Measurements from ENCODE around the gene PRKACA.

The PRKACA gene

GRCh38 chr19:14116918-14117578, 514 bp downstream of the PRKACA start:
- no peak for DNase-seq (ENCODE audit: low spot score)

DNA sequence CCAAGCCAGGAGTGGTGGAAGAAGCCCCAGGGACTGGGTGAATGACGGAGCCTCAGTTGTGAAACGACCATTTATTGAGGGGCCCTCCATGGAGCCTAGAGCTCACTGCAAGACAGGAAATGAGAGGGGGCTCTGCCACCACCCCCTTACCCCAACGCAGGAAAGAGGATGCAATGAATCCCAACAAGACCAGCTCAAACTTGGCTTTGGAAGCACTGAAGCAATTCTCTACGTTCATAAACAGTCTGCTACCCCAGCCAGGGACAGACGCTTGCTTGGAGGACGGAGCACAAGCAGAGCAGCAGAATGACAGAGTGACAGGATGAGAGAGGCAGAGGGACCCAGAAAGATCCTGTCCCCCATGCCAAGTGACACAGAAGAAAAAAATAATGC, 1.0 kb downstream of the PRKACA start:
- no peak for DNase-seq (ENCODE audit: low spot score)

DNA sequence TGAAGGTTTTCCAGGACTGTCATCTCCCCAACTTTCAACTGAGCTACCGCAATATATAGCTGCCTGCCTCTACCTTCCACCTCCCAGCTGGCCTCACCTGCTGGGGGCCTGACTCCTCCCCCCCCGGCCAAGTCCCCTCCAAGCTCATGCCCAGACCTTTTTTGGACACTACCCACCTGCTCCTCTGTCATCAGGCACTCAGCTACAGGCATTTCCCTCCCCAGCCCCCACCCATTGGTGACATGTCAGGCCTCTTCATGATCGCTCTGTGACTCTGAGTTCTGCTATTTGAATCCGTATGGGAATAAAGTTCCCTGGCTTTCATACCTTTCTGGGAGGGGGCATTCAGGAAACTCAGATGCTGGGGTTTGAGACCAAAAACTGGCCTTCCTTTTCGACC, 1.8 kb downstream of the PRKACA start:
- DNase-seq (ENCODE audit: low spot score) = no peak

- peak; percentile 41 for DNase-seq (ENCODE audit: low spot score)
Measured at GRCh38 chr19:14114854-14115253, 2.7 kb downstream of the PRKACA start.

GRCh38 chr19:14114439-14114838, 3.1 kb downstream of the PRKACA start:
- DNase-seq (ENCODE audit: low spot score) = no peak

DNA sequence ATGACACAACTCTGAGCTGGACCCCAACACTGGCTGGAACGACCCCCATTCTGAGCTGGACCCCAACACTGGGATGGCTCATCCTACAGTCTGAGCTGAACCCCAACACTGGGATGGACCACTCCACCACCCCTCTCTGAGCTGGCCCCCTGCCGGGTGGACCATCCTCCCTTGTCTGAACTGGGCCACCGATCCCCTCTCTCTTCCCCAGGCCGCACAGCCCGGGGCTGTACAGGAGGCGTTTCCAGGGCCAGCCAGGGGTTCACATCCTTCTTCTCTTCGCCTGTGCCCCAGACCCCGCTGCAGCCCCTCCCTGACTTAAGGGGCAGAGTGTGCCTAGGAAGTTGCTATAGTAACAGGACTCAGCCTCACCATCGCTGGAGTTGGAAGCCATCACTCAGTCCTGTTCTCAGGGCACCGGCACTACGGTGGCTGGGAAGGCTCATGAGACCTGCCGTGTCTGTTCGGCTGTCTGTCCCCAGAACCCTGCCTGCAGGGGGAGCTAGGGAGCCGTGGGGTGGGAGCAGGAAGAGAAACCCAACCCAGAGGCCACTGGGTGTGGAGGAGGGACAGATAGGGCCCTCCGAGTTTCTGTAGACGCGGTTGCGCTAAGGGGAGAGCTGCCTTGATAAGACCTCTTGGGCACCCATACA, 3.7 kb downstream of the PRKACA start:
- peak; percentile 66 for DNase-seq (ENCODE audit: low spot score)

DNA sequence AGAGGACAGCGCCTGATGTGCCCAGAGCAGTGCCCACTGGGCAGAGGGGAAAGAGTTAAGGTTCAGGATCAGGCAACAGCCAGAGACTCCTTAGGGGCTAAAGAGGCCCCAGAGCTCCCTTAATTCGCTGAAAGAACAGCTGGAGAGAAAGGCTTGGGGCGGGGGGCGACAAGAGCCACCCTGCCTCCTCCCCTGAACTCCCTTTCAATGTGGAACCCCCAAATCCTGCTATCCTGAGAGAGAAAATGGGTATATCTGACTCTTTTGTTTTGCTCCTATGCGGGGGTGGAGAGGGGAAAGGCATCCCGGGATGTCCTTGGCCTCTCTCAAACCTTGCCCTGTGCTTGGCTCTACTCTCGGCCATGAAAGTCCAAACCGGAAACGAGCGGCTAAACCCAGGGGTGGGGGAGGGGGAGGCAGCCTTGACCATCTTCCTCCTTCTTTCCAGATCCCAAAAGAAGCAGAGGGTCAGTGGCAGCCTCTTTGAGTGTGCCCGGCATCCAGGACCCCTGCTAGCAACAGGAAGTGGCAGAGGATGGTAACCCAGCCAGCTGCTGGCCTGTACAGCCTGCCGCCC, 4.7 kb downstream of the PRKACA start:
- no peak for DNase-seq (ENCODE audit: low spot score)

DNA sequence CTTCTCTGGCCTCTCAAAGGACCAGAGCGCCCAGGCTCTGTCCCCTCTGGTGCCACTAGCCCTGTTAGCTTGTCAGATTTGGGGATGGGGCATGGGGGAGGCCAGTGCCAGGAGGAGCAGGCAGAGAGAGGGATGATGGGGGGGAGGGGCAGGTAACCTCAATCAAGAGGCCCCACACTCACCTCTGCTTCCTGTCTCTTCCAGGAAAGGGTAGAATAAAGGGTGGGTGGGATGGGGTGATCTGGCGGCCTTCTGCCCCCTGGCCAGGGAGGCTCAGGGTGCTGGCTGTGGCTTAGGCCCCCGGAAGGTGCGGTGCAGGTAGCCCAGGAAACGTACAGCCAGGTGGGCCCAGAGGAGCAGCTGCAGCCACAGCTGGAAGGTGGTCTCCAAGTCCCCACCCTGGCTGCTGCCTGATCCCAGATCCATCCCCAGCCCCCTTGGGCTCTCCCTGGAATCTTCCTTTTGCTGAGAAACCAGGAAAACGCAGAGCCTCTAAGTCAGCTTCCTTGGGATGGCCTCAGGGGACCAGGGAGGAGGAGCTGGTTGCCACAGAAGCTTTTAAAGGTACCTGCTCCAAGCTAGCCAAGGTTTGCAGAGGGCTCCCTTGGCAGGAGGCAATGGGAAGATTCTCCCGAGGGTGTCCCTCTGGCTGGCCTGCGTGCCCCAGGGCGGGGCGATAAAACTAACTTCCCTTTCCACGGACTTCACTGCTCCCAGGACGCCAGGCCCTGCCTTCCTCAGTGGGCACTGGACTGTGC, 5.3 kb downstream of the PRKACA start:
- no peak for DNase-seq (ENCODE audit: low spot score)

DNA sequence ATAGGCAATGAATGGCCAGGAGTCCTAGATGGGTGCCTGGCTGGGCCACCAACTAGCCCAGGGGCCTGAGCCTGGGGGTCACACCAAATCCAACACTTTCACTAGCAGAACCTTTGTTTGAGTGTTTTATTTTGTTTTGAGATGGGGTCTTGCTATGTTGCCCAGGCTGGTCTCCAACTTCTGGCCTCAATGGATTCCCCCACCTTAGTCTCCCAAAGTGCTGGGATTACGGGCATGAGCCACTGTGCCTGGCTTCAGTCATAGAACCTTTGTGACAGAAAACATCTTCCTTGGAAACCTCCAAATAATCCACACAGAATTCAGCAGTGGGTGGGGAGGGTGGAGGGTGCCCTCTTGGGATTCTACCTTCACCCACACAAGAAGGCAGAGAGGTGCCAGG, 6.1 kb downstream of the PRKACA start:
- DNase-seq (ENCODE audit: low spot score) = no peak

GRCh38 chr19:14110650-14111049, 6.9 kb downstream of the PRKACA start:
- DNase-seq (ENCODE audit: low spot score) = no peak

GRCh38 chr19:14107581-14108461, 9.7 kb downstream of the PRKACA start:
- DNase-seq (ENCODE audit: low spot score) = no peak

GRCh38 chr19:14106840-14107239, 10.7 kb downstream of the PRKACA start:
- no peak for DNase-seq (ENCODE audit: low spot score)

GRCh38 chr19:14105680-14106079, 11.9 kb downstream of the PRKACA start:
- DNase-seq (ENCODE audit: low spot score) = no peak

- no peak for DNase-seq (ENCODE audit: low spot score)
Measured at GRCh38 chr19:14103310-14103709, 14.3 kb downstream of the PRKACA start.

DNA sequence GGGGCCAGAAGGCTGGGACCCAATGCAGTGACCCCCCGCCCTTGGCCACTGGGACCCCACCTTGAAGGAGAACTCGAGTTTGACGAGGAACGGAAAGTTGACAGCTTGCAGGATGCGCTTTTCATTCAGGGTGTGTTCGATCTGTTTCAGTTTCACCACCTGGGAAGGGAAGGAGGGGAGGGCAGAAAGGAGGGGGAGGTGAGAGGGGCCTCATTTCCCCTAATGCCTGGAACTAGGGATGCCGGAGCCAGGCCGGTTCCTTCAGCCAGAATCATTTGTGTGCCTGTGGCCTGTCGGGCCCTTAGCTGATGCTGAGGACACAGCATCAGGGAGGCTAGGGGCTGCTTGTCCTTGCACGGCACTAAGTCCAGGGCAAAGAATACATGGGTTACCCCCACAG, 14.8 kb downstream of the PRKACA start:
- DNase-seq (ENCODE audit: low spot score) = no peak

DNA sequence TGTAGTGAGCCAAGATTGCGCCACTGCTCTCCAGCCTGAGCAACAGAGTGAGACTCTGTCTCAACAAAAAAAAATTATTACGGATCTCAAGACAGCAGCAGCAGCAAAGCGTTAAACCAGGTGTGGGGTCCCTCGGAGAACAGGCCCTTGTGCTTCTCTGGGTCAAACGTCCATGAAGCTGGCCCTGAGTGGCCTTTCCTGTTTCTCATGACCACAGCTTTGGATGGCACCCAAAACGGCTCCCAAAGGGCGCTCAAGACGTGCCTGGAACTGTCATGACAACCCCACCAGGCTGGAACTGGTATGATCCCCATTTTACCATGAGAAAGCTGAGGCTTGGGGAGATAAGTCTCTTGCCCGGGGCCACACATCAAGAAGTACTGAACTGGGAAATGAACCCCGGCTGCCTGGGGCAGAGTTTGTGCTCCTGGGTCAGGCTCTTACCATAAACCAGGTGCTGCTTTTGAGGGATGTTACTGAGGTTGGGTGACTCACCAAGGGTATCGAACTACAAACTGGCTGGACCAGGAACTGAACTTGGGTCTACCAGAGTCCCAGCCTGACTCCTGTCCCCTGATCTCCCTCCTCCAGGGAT, 15.4 kb downstream of the PRKACA start:
- no peak for DNase-seq (ENCODE audit: low spot score)

DNA sequence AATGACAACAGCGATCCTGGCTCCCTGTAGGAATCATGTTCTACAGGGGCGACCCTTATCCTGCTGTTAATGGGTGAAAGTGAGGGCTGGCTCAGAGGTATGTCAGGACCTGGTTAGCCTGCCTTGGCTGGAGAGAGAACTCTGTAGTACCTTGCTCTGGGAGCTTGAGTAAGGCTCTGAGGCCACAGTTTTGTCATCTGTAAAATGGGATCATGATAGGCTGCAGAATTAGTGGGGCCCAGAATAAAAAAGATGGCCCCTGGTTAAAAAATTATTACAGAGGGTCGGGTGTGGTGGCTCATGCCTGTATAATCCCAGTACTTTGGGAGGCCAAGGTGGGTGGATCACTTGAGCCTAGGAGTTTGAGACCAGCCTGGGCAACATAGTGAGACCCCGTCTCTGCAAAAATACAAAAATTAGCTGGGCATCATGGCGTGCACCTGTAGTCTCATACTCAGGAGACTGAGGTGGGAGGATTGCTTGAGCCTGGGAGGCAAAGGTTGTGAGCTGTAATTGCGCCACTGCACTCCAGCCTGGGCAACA, 16.5 kb downstream of the PRKACA start:
- DNase-seq (ENCODE audit: low spot score) = no peak

- no peak for DNase-seq (ENCODE audit: low spot score)
Measured at GRCh38 chr19:14097532-14098151, 19.9 kb downstream of the PRKACA start.

DNA sequence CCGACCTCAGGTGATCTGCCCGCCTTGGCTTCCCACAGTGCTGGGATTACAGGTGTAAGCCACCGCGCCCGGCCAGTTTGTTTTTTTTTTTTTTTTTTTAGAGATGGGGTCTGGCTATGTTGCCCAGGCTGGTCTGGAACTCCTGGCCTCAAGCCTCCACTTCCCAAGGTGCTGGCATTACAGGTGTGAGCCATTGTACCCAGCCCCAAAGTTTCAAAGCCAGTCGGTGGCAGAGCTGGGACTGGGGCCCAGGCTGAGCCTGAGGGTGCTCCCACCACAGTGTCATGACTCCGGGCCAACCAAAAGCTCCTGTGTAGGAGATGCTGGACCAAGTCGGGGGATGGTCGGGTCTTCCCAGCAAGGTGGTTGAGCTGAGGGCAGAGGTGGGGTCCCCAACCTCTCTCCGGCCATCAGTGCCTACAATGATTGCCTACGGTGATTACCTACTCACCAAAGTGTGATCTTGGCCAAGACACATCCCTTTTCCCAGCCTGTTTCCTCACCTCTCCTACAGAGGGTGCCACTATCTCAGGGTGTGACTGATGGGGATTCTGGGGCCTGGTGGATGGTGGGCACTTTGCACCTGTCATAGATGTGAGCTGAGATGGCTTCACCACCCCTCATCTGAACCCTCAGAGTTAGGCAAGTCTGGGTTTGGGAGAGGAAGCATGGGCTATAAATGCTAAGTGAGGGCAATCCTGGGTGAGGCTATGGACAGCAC, 21.1 kb downstream of the PRKACA start:
- DNase-seq (ENCODE audit: low spot score) = no peak

- no peak for DNase-seq (ENCODE audit: low spot score)
Measured at GRCh38 chr19:14094854-14095253, 22.7 kb downstream of the PRKACA start.
